NB4 (cell line): ENCODE results near the gene ZNF32.

Source experiments
- MYC ChIP-seq: IDR thresholded peaks from 2 replicates; pipeline ENCODE4 v1.6.1; 2011; ENCODE audit warnings: low read depth, low read length
- TF ChIP-seq, protein P1 (sequence below): IDR thresholded peaks from one replicate; pipeline ENCODE4 v1.5.1; 2012; ENCODE audit warnings: low read depth, low read length

GRCh38 chr10:43669386-43669785, 20.7 kb upstream of the ZNF32 start:
- TF ChIP-seq, protein P1, sequence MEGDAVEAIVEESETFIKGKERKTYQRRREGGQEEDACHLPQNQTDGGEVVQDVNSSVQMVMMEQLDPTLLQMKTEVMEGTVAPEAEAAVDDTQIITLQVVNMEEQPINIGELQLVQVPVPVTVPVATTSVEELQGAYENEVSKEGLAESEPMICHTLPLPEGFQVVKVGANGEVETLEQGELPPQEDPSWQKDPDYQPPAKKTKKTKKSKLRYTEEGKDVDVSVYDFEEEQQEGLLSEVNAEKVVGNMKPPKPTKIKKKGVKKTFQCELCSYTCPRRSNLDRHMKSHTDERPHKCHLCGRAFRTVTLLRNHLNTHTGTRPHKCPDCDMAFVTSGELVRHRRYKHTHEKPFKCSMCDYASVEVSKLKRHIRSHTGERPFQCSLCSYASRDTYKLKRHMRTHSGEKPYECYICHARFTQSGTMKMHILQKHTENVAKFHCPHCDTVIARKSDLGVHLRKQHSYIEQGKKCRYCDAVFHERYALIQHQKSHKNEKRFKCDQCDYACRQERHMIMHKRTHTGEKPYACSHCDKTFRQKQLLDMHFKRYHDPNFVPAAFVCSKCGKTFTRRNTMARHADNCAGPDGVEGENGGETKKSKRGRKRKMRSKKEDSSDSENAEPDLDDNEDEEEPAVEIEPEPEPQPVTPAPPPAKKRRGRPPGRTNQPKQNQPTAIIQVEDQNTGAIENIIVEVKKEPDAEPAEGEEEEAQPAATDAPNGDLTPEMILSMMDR: no peak
- no peak for TF ChIP-seq MYC
